GM10266 (cell line): Measurements from ENCODE around the gene MAP1B.

ENCODE experiments used
- DNase-seq: peaks from one replicate; pipeline ENCODE4 v3.0.0; 2012; ENCODE audit errors: extremely low spot score
- TF ChIP-seq, protein P1 (sequence below): IDR thresholded peaks from 2 replicates; pipeline ENCODE4 v1.5.1; 2012; ENCODE audit warnings: mild to moderate bottlenecking, low read depth; ENCODE audit not compliant: control insufficient read depth, insufficient read depth; ENCODE audit errors: missing control alignments

The MAP1B gene

DNA sequence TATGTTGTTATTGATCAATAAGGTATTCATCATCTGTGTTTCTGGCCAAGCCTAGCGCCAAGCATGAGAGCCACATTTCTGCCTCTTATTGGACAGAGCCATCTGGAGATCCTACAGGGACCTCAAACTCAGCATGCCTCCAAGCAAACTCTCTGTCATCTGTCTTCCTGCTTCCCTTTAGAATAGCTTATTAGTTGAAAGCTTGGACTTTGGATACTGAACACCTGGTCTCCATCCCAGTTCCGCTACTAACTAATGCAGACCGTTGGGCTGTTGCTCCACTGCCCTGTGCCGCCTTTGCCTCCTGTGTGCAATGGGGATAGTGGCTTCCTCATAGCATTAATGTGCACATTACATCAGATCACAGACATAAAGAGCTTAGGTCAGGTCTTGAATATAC is 65.5 kb downstream of the MAP1B start:
- TF ChIP-seq, protein P1, sequence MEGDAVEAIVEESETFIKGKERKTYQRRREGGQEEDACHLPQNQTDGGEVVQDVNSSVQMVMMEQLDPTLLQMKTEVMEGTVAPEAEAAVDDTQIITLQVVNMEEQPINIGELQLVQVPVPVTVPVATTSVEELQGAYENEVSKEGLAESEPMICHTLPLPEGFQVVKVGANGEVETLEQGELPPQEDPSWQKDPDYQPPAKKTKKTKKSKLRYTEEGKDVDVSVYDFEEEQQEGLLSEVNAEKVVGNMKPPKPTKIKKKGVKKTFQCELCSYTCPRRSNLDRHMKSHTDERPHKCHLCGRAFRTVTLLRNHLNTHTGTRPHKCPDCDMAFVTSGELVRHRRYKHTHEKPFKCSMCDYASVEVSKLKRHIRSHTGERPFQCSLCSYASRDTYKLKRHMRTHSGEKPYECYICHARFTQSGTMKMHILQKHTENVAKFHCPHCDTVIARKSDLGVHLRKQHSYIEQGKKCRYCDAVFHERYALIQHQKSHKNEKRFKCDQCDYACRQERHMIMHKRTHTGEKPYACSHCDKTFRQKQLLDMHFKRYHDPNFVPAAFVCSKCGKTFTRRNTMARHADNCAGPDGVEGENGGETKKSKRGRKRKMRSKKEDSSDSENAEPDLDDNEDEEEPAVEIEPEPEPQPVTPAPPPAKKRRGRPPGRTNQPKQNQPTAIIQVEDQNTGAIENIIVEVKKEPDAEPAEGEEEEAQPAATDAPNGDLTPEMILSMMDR: no peak
- no peak for DNase-seq

DNA sequence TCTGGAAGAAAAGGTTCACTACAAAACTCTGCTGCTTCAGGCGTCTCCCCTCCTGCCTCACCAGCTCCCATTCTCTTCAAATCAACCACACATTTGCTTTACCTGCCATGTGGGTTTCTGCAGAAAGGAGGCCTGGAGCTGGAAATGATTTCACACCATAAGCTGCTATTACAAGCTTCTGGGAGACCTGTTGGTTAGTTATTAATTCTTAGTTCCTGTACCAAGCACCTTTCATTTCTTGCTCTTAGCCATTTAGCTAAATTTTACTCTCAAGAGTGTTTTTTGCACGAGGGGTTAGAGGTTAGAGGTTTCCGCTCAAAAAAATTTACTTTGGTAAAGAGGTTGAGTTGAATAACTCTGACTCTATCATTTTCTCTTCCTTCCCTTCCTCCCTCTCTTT is 70.3 kb downstream of the MAP1B start:
- no peak for DNase-seq
- TF ChIP-seq, protein P1: no peak

DNA sequence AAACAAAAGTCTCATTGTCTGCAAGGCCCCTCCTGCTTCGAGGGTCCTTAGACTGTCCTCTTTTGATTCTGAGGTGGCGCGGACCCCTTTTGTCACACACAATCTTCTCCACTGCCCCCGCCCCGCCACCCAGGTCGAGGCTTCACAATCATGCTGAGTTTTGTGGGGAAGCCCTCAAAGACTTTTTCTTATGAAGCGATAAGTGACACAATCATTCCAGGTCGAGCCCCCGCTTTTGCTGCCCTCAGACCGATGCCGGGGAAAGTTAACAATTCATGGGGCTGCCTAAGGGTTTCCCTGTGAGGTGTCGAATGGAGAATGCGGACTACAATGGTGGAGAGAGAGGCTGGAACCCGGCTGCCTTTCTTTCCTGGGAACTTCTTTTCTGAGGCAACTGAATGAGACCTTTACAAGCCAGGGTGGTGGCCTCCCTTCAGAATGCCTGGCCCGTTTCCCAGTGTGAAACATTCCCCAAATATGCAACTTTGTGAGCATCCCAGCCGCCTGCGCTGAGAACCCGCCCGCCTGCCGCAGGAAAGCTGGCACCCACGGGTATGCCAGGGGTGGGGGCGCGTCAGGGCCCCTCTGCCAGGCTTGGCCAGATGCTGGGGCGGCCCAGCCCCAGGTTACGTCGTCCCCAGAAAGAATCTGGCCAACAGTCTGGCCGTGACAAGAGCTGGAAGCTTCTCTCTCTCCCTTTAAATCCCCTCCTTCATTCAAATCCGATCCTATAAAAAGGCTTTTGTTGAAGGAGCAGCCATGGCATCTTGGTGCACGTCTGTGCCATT is 71.9 kb downstream of the MAP1B start:
- TF ChIP-seq, protein P1: no peak
- no peak for DNase-seq

DNA sequence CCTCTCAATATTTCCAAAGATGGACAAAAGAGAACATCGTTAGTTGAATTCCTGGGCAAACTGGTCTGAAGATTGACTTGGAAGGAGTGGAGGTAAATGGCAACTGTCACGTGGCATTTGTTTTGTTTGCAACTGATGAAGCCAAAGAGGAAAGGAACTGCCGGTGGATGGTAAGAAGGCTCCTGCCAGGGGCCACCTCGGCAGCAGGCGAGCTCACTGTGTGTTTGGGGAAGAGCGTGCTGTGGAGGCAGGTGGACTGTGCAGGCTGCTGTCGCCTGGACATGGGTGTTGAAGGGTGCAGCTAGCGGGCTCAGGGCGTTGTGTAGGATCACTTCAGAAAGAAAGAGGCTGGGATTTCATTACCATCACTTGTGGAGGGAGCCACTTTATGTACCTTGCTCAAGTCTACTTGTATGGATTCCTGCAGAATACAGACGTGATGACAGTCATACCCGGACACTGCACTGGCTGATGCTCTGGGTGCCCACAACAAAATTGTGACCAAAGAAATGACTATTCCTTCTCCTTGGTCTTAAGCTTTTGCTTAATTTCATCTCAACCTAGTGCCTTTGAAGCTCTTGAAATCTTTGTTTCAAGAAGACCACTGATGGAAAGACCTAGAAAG is 72.7 kb downstream of the MAP1B start:
- TF ChIP-seq, protein P1: no peak
- no peak for DNase-seq

DNA sequence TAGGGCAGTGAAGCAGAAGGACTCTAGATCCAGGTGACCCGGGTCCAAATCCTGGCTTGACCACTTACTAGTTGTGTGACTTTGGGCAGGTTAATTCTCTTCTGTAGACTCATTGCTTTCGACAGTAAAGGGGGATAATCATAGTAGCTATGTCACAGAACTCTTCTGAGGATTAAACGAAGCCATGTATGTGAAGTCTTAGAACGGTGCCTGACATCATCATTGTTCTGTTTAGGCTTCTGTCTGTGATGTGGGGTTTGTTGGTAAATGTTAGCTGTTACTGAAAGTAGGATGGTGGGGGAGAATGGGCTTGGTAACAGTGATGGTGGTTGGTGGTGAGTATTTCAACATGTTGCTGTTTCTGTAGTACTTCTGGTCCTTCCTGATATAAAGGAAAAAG is 73.7 kb downstream of the MAP1B start:
- no peak for DNase-seq
- TF ChIP-seq, protein P1: no peak

DNA sequence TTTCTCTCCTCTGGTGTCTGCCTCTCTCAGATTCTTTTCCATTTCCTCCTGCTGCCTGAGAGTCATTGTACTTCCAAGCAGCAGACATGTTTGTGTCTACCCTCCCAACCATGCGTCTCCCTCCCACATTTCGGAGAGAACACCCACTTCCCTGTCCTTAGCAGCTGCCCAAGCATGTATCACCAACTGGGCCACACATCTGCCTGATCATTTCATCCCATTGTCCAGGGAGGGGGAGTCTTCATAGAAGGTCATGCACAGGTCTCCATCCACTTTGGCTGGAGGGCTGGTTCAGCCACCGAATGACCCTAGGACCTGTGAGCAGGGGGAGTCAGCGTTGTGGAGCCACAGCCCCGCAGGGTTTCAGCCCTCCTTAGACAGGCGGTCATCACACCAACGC is 75.4 kb downstream of the MAP1B start:
- TF ChIP-seq, protein P1: no peak
- DNase-seq: no peak

DNA sequence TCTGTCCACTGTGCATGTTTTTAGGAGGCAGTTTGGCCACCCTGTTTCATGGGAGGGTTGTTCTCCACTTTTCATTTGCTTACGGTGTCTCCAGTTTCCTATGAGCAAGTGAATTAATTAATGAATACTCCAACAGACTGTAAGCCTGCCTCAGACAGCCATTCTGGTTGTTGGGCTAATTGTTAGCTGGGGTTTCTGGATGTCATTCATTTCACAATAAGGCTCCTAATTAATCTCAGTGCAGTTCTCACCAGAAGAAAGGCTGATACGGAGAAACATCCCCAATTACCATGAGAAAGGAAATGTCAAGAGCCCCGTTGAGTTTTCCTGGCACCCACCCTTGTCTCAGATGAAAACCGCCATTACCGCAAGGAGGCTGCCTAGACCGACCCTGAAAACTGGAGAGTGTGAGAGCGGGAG is 75.8 kb downstream of the MAP1B start:
- no peak for DNase-seq
- TF ChIP-seq, protein P1: no peak
